Embryonic facial prominence (tissue), 1 donor: ENCODE measurements around the gene HIF1A.
"Not testable (repeated sequence)": the region's sequence is repeated elsewhere in the genome, so short reads cannot be mapped to it uniquely, and the experiment has no call there.

ENCODE experiments used
- DNase-seq: peaks from one replicate; pipeline ENCODE4 v3.0.0-alpha.2; 2016; ENCODE audit errors: extremely low spot score

The HIF1A gene

GRCh38 chr14:61694830-61695694 is at the start of gene HIF1A:
Gene HIF1A, plus strand, starts transcription at chr14:61695513. Its CDS starts 292 bp downstream, at chr14:61695805.
- peak; percentile 97 for DNase-seq

DNA sequence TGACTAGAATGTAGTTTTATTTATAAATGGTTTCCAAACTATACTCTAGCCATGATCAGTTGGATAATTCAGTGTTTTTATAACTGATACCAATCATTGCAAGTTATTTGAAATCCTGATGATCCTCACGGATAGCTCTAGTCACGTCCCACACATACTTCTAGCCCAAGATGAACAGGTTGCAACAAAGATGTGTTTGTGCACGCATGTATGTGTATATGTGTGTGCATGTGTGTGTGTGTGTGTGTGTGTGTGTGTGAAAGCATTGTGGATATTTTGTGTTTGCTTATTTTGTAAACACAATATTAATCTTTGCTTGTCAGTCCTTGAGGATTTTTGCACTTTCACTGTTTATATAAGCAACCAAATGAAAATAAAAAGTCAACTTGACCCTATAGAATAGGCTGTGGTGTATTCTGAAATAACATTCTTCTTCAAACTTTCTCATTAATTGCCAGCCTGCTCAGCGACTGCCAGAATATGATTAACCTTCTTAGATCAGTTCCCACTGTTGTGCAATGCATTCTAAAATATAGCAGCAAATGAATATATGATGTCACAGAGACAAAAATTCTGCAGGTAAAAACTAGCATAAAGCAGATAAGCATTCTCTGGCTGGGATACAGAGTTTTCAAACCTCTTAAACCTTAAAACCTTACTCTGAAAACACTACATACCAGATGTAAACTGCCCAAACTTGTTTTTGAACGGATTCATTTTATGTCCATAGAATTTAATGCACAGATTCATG is 48.8 kb upstream of the HIF1A start:
- DNase-seq: peak; percentile 23

- DNase-seq: no peak
Observed at GRCh38 chr14:61647704-61648103, 47.6 kb upstream of the HIF1A start.

GRCh38 chr14:61648377-61648776 is 46.9 kb upstream of the HIF1A start:
- DNase-seq: no peak

- DNase-seq: no peak
Observed at GRCh38 chr14:61649283-61649682, 46.0 kb upstream of the HIF1A start.

DNA sequence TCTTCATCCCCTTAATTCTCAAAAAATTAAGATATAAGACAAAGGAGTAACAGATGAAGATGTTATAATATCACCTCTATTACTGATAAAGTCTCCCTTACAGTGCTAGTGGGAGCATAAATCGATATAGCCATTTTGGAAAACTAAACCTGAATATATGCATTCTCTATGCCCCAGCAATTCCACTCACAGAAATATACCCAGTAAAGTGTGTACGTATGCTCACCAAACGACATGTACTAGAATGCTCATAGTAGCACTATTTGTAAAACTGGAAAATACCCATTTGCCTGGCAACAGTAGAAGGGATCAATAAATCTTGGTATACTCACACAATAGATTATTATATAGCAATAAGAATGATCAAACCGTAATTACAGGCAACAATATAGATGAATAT is 44.0 kb upstream of the HIF1A start:
- DNase-seq: no peak

- no peak for DNase-seq
Observed at GRCh38 chr14:61652526-61653262, 42.6 kb upstream of the HIF1A start.

GRCh38 chr14:61653507-61653906 is 41.8 kb upstream of the HIF1A start:
- no peak for DNase-seq

DNA sequence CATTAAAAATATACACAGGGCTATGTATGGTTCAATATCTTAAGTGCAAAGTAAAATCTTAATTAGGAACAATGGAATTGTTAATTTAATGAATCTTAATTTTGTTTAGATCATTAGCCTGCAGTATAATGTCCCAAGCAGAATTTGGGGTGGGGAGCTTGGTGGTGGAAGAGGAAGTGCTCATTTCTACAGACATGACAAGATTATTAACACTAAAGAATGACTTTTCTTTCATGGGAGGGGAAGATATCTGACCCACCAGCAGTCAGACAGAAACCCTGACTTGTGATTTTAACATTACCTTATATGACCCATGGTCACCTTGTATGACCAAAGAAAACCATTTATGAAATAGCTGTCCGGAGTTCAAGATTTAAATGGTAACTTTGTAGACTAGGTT is 41.3 kb upstream of the HIF1A start:
- no peak for DNase-seq

GRCh38 chr14:61655777-61656176 is 39.5 kb upstream of the HIF1A start:
- no peak for DNase-seq

- no peak for DNase-seq
Observed at GRCh38 chr14:61656341-61656740, 39.0 kb upstream of the HIF1A start.

DNA sequence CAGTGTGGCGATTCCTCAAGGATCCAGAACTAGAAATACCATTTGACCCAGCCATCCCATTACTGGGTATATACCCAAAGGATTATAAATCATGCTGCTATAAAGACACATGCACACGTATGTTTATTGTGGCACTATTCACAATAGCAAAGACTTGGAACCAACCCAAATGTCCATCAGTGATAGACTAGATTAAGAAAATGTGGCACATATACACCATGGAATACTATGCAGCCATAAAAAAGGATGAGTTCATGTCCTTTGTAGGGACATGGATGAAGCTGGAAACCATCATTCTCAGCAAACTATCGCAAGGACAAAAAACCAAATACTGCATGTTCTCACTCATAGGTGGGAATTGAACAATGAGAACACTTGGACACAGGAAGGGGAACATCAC is 37.2 kb upstream of the HIF1A start:
- not testable (repeated sequence) for DNase-seq

GRCh38 chr14:61659582-61659981 is 35.7 kb upstream of the HIF1A start:
- no peak for DNase-seq

DNA sequence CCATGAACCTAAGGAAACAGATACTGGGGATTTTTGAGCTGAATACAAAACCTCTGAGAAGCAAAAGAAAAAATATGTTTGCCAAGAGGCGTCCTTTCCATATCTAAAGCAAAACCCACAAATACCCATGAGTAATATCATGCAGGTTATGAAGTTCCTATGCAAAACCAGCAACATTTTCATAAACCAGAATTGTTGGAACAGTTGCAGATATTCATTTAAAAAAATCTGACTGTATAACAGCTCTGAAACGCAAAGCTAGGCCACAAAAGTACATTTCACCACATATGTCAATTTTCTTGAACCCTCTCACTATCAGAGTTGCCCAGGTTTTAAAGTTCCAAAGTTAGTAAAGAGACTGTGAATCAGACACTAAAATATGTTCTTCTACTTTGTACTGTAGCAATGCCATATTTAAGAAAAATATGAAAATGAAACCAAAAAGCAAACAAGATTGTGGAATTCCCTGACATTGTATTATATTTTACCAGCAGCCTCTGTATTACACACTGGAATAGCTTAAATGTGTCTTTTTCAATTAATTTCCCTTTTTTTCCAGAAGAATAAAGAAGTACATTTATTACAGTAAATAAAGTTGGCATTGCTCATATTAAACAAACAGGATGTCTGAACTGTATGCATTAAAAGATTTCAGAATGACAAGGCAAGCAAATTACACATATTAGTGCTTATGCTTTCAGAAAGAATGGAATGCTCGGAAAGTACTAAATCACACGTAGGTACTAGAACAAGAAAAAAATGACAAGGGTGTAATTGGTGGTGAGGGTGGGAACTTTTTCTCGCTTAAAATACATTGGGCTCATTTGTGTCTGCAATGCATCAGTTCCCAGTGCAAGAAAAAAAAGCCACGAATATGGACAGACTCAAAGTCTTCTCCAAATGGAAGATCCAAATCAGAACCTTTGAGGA is 33.6 kb upstream of the HIF1A start:
- no peak for DNase-seq

GRCh38 chr14:61662437-61663311 is 32.6 kb upstream of the HIF1A start:
- no peak for DNase-seq

GRCh38 chr14:61663312-61663979 is 31.9 kb upstream of the HIF1A start:
- DNase-seq: no peak

DNA sequence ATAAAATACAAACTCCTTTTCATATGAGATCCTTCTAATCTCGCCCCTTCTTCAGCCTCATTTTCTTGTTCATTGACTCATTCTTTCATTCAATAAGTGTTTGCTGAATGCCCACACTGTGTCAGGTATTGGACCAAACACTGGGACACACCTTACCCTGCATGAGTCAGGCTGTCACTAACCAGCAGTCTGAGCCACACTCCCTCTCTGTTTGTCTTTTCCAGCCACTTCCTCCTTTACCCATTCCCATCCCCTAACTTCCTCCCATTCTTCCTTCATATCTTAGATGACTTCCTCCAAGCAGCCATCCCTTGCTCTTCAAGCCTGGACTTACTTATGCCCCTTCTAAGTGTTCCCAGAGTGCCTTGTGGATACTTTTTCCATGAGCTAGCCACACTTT is 27.0 kb upstream of the HIF1A start:
- no peak for DNase-seq

DNA sequence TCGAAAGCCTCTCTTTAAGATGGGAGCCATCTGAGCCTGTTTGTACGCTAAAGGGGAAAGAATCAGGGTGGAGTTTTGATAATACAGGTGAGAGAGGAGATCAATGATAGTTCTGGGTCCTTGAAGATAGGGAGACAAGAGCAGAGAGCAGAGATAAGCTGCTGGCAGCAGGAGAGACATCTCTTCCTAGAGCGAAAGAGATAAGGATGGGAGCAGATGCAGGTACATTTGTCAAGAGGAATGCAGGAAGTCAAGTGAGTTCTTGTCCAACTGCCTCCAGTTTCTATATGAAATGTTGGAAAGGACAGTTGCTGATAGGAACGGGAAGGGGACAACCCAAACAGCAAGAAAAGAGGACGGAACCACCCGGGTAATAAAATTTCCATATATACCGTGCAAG is 24.7 kb upstream of the HIF1A start:
- DNase-seq: no peak

- no peak for DNase-seq
Observed at GRCh38 chr14:61671082-61671481, 24.2 kb upstream of the HIF1A start.

- DNase-seq: no peak
Observed at GRCh38 chr14:61672796-61673195, 22.5 kb upstream of the HIF1A start.
